AG20443 (cell line): Measurements from ENCODE around the gene SLC16A3.
"Not testable (repeated sequence)": the region's sequence is repeated elsewhere in the genome, so short reads cannot be mapped to it uniquely, and the experiment has no call there.

Experiments
- DNase-seq: peaks from one replicate; pipeline ENCODE4 v3.0.0; 2012; ENCODE audit warnings: low spot score, mixed read lengths

SLC16A3 gene

GRCh38 chr17:82247182-82247823 is 18.5 kb downstream of the SLC16A3 start:
- DNase-seq, result peak; percentile 59

- DNase-seq, result no peak
Measured at GRCh38 chr17:82247856-82248671, 19.2 kb downstream of the SLC16A3 start.

- DNase-seq, result no peak
Measured at GRCh38 chr17:82248815-82249674, 20.2 kb downstream of the SLC16A3 start.

GRCh38 chr17:82249896-82250581 is 21.2 kb downstream of the SLC16A3 start:
- no peak for DNase-seq

GRCh38 chr17:82250868-82251500 is 22.1 kb downstream of the SLC16A3 start:
- DNase-seq, result no peak

GRCh38 chr17:82252511-82253178 is 23.8 kb downstream of the SLC16A3 start:
- DNase-seq, result no peak

GRCh38 chr17:82253179-82253544 is 24.3 kb downstream of the SLC16A3 start:
- DNase-seq, result no peak

- DNase-seq, result not testable (repeated sequence)
Measured at GRCh38 chr17:82254096-82254495, 25.3 kb downstream of the SLC16A3 start.

- not testable (repeated sequence) for DNase-seq
Measured at GRCh38 chr17:82254746-82255145, 25.9 kb downstream of the SLC16A3 start.

GRCh38 chr17:82255402-82255972 is 26.6 kb downstream of the SLC16A3 start:
- DNase-seq, result no peak

GRCh38 chr17:82256242-82256885 is 27.5 kb downstream of the SLC16A3 start:
- no peak for DNase-seq

- peak; percentile 50 for DNase-seq
Measured at GRCh38 chr17:82257473-82257872, 28.6 kb downstream of the SLC16A3 start.

GRCh38 chr17:82258555-82258954 is 29.7 kb downstream of the SLC16A3 start:
- DNase-seq, result no peak

- not testable (repeated sequence) for DNase-seq
Measured at GRCh38 chr17:82259972-82260961, 31.4 kb downstream of the SLC16A3 start.

- no peak for DNase-seq
Measured at GRCh38 chr17:82262344-82262743, 33.5 kb downstream of the SLC16A3 start.

- DNase-seq, result no peak
Measured at GRCh38 chr17:82263641-82264040, 34.8 kb downstream of the SLC16A3 start.

- DNase-seq, result no peak
Measured at GRCh38 chr17:82266142-82266541, 37.3 kb downstream of the SLC16A3 start.

GRCh38 chr17:82267575-82268379 is 38.9 kb downstream of the SLC16A3 start:
- peak; percentile 95 for DNase-seq
